ENCODE data around the gene GABBR2.

GRCh38 chr9:98495530-98495929 lies 213.2 kb downstream of the GABBR2 start:
- no peak for TF ChIP-seq POLR2A (IDR thresholded peaks at IDR 0.05)
- no peak for TF ChIP-seq CTCF (IDR thresholded peaks at IDR 0.05)

Measured in suprapubic skin (tissue), 3 donors.